Prostate gland (tissue), 2 donors: Measurements from ENCODE around the gene ARID3B. TPM values are rescaled to one million over a fixed set of nuclear protein-coding genes. Genes with fewer than 3 reads are reported as not detected.

Experiments
- DNase-seq: peaks from one replicate; pipeline ENCODE4 v3.0.0-alpha.2; 2019; ENCODE audit warnings: low spot score
- H3K27ac ChIP-seq, 2 donors: fragments of 200-600 bp; sonication (generic); 2 replicates each; pipeline ENCODE4 v1.5.1; 2017 to 2019
- H3K27me3 ChIP-seq: fragments of 200-600 bp; sonication (generic); replicated peaks from 2 replicates; pipeline ENCODE4 v1.5.1; 2019; ENCODE audit not compliant: insufficient read depth
- H3K36me3 ChIP-seq, 2 donors: fragments of 200-600 bp; sonication (generic); 1 replicate in 1 of 2; 2 replicates in 1 of 2; pipeline versions ENCODE4 v1.5.1 to v1.8.1; 2017 to 2019
- H3K4me1 ChIP-seq: fragments of 200-600 bp; sonication (generic); replicated peaks from 2 replicates; pipeline ENCODE4 v1.5.1; 2019
- H3K4me3 ChIP-seq, 2 donors: fragments of 200-600 bp; sonication (generic); 2 replicates each; pipeline ENCODE4 v1.5.1; 2017 to 2019
- H3K9me3 ChIP-seq: fragments of 200-600 bp; sonication (generic); 2 replicates; pipeline ENCODE4 v1.5.1; 2017
- POLR2A ChIP-seq: fragments of 450-650 bp; IDR thresholded peaks from one replicate; pipeline ENCODE4 v1.6.1; 2016; ENCODE audit warnings: antibody characterized with exemption, mild to moderate bottlenecking
- POLR2AphosphoS5 ChIP-seq: sonication (generic); formaldehyde crosslinking; IDR thresholded peaks from one replicate; pipeline ENCODE4 v1.6.1; 2017; ENCODE audit warnings: antibody characterized with exemption
- WGBS: methylation state at CpG from one replicate; pipeline ENCODE4 v1.1.5; 2018; 5-methylcytosine and 5-hydroxymethylcytosine counted together
- intact Hi-C: fragments of 100-400 bp; cut with DNase I; formaldehyde crosslinking; loops from one replicate; pipeline ENCODE4 v1.14.2; 2022
- total RNA-seq, 2 donors: library from RNA; depleted of rRNA; stranded (reverse); fragments of >200 nt; gene quantifications; one replicate each; pipeline ENCODE4 v1.1.0, GENCODE V29; 2016
- TF ChIP-seq, protein P1 (sequence below), 4 experiments: fragments of 200-600 bp in 2 of 4; fragments of 450-650 bp in 2 of 4; sonication (generic) in 2 of 4; IDR thresholded peaks; 1 replicate in 3 of 4; 2 replicates in 1 of 4; pipeline ENCODE4 v1.5.1; 2016 to 2019; ENCODE audit warnings: antibody characterized with exemption in 4 of 4, mild to moderate bottlenecking in 2 of 4, moderate library complexity in 2 of 4

ARID3B gene, protein sequence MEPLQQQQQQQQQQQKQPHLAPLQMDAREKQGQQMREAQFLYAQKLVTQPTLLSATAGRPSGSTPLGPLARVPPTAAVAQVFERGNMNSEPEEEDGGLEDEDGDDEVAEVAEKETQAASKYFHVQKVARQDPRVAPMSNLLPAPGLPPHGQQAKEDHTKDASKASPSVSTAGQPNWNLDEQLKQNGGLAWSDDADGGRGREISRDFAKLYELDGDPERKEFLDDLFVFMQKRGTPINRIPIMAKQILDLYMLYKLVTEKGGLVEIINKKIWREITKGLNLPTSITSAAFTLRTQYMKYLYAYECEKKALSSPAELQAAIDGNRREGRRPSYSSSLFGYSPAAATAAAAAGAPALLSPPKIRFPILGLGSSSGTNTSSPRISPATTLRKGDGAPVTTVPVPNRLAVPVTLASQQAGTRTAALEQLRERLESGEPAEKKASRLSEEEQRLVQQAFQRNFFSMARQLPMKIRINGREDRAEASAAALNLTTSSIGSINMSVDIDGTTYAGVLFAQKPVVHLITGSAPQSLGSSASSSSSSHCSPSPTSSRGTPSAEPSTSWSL
- total RNA-seq, result 10 to 100 TPM in 1 of 2 donors, 1 to 10 TPM in 1; 5.1 to 36.7 TPM

DNA sequence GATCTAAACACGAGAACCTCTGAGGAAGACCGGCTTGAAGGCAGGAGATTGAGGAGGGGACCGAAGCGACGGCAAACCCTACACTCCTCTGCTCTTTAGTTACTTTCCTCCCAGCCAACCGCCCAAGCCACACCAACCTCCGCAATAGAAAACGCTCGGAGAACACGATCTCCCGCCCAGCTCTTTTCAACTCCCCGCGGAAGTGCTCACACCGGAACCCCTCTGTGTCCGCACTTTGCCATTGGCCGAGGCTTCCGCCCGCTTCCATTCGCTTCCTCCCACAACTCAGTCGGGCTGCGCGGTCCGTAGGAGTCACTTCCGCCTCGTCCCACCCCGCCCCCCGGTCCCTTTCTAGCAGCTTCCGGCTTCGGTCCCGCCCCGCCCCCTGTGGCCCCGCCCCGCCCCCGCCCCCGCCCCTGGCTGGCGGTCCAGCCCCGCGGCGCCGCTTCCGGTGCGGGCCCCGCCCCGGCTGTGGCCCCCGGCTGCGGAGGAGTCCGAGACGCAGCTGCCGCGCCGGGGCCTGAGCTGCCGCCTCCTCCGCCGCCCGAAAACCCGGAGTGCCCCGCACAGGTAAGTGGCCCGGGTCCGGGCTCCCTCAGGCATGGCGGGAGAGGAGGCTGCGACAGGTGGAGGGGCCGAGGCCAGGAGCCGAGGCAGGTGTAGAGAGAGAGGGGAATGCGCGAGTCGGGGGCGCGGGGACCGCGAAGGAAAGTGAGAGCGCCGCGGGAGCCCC, at the start of gene ARID3B:
ARID3B (plus strand) TSS at position 460 of the 733 bp plus-strand sequence. CDS start 2,717 bp downstream, outside the sequence.
- Histone ChIP-seq H3K4me3 (peak within 1 kb of the TSS; percentile 84 to 94), H3K36me3 (no peaks in the 10 kb centered on the region), H3K27ac (peak within 1 kb of the TSS; percentile 78 to 81), H3K4me1 (peaks cover 1% of the 10 kb centered on the region), H3K27me3 (no peaks in the 10 kb centered on the region), H3K9me3 (no peaks in the 10 kb centered on the region)
- intact Hi-C loops, result loop anchor here (1.0 to 5.0 kb wide), 3 partner anchors 56 to 79 kb away; partner anchors contain the start of genes CLK3 and UBL7
- 1% methylated on average over 48 of the region's 73 CpGs for WGBS
- peak; percentile 94 for TF ChIP-seq POLR2AphosphoS5
- TF ChIP-seq, protein P1, sequence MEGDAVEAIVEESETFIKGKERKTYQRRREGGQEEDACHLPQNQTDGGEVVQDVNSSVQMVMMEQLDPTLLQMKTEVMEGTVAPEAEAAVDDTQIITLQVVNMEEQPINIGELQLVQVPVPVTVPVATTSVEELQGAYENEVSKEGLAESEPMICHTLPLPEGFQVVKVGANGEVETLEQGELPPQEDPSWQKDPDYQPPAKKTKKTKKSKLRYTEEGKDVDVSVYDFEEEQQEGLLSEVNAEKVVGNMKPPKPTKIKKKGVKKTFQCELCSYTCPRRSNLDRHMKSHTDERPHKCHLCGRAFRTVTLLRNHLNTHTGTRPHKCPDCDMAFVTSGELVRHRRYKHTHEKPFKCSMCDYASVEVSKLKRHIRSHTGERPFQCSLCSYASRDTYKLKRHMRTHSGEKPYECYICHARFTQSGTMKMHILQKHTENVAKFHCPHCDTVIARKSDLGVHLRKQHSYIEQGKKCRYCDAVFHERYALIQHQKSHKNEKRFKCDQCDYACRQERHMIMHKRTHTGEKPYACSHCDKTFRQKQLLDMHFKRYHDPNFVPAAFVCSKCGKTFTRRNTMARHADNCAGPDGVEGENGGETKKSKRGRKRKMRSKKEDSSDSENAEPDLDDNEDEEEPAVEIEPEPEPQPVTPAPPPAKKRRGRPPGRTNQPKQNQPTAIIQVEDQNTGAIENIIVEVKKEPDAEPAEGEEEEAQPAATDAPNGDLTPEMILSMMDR (IDR thresholded peaks at IDR 0.05), result no peak
- TF ChIP-seq POLR2A, result peak; percentile 45
- peak; percentile 98 for DNase-seq

DNA sequence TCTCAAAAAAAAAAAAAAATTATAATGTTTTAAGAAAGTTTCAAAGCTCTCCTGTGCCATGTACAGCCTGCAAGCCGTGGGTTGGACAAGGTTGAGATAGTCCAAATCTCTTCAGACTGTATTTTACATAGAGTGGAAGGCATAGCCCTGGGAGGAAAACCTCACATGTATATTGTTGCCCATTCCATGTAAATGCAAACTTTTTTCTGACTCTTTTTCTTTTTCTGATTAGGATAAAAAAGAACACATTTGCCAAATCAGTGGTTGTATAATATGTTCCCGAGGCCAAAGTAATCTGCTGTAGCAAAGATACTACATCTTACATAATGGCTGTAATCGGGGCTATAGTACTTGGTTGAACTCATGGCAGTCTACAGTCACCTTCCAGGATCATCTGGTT, 44.4 kb upstream of the ARID3B start:
- intact Hi-C loops, result no loop called here
- 93% methylated on average over 3 of the region's 3 CpGs for WGBS
- Histone ChIP-seq H3K4me3 (no peak overlapping the region), H3K36me3 (no peaks in the 10 kb centered on the region), H3K4me1 (no peaks in the 10 kb centered on the region), H3K27me3 (no peaks in the 10 kb centered on the region), H3K9me3 (no peaks in the 10 kb centered on the region), H3K27ac (no peak overlapping the region)
- no peak for DNase-seq
- TF ChIP-seq POLR2A (no peak), POLR2AphosphoS5 (no peak)
- TF ChIP-seq, protein P1 (IDR thresholded peaks at IDR 0.05), result no peak

DNA sequence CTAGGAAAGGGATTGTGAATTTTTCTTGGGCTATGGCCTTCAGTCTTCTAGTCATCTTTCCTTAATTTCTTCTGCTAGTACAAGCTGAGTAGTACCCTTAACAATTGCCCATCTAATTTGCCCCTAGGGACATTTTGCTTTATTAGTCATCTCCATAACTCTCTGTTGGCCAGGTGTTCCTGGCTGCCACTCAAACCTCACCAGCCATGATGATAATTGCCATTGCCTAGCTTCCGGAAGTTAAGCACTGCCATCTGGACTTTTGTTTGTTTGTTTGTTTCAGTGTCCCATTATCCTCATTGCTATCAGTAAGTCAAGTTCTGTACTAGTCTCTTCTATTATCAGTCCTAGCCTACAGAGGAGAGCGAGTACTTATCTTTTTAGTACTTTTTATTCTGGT, 43.4 kb upstream of the ARID3B start:
- no peaks in the 10 kb centered on the region for H3K27me3 ChIP-seq
- intact Hi-C loops, result no loop called here
- no peak for DNase-seq
- no peak overlapping the region for H3K27ac ChIP-seq
- no peaks in the 10 kb centered on the region for H3K36me3 ChIP-seq
- no peak overlapping the region for H3K4me3 ChIP-seq
- 73% methylated on average over 2 of the region's 2 CpGs for WGBS
- no peak for TF ChIP-seq POLR2AphosphoS5
- TF ChIP-seq, protein P1 (IDR thresholded peaks at IDR 0.05), result no peak
- TF ChIP-seq POLR2A, result no peak
- H3K4me1 ChIP-seq, result no peaks in the 10 kb centered on the region
- H3K9me3 ChIP-seq, result no peaks in the 10 kb centered on the region

DNA sequence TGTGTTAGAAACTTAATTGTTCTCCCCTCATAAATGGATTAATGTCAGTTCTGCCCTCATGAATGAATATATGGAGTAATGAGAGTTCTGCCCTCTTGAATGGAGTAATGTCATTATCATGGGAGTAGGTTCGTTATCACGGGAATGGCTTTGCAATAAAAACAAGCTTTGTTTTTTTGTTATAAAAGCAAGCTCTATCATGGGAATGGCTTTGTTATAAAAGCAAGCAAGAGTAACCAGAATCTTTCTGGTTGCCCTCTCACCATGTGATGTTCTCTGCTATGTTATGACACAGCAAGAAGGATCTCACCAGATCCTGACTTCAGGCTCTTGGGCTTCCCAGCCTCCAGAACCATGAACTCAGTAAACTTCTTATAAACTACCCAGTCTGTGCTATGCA, 41.7 kb upstream of the ARID3B start:
- Histone ChIP-seq H3K4me3 (no peak overlapping the region), H3K36me3 (no peaks in the 10 kb centered on the region), H3K27ac (no peak overlapping the region), H3K27me3 (no peaks in the 10 kb centered on the region), H3K4me1 (no peaks in the 10 kb centered on the region), H3K9me3 (no peaks in the 10 kb centered on the region)
- no peak for TF ChIP-seq POLR2A
- TF ChIP-seq, protein P1 (IDR thresholded peaks at IDR 0.05), result no peak
- no peak for TF ChIP-seq POLR2AphosphoS5
- DNase-seq, result no peak
- 93% methylated on average over 2 of the region's 2 CpGs for WGBS
- intact Hi-C loops, result no loop called here
